Fibroblast of skin of left quadriceps (primary cell): ENCODE data around the gene OXNAD1.
A peak's percentile ranks its signal among the peaks of the same experiment; 100 is the strongest.

Experiments
- DNase-seq, 2 experiments: peaks; one replicate each; pipeline ENCODE4 v3.0.0-alpha.2; 2013; ENCODE audit warnings: low read depth in 2 of 2

OXNAD1 gene

GRCh38 chr3:16279010-16279801 lies 14.2 kb downstream of the OXNAD1 start:
- DNase-seq, result no peak

- DNase-seq, result peak; percentile 52 to 56
These were observed 15.7 kb downstream of the OXNAD1 start for GRCh38 chr3:16280671-16281070.

- no peak for DNase-seq
These were observed 19.6 kb downstream of the OXNAD1 start for GRCh38 chr3:16284633-16285032.

- DNase-seq, result no peak
These were observed 21.1 kb downstream of the OXNAD1 start for GRCh38 chr3:16286161-16286560.

- DNase-seq, result no peak
These were observed 21.9 kb downstream of the OXNAD1 start for GRCh38 chr3:16286751-16287543.

- DNase-seq, result no peak
These were observed 23.7 kb downstream of the OXNAD1 start for GRCh38 chr3:16288664-16289063.

- no peak for DNase-seq
These were observed 24.3 kb downstream of the OXNAD1 start for GRCh38 chr3:16289144-16289889.

- DNase-seq, result peak; percentile 34 to 36
These were observed 25.2 kb downstream of the OXNAD1 start for GRCh38 chr3:16290007-16290826.

GRCh38 chr3:16290827-16291196 lies 25.8 kb downstream of the OXNAD1 start:
- peak; percentile 17 to 19 for DNase-seq

- DNase-seq, result no peak
These were observed 29.8 kb downstream of the OXNAD1 start for GRCh38 chr3:16294844-16295243.

- no peak for DNase-seq
These were observed 30.4 kb downstream of the OXNAD1 start for GRCh38 chr3:16295298-16295890.

GRCh38 chr3:16297997-16298885 lies 33.2 kb downstream of the OXNAD1 start:
- no peak for DNase-seq

- DNase-seq, result no peak
These were observed 33.9 kb downstream of the OXNAD1 start for GRCh38 chr3:16298891-16299290.

GRCh38 chr3:16299746-16300145 lies 34.7 kb downstream of the OXNAD1 start:
- no peak for DNase-seq

GRCh38 chr3:16300307-16300706 lies 35.3 kb downstream of the OXNAD1 start:
- no peak for DNase-seq

- DNase-seq, result no peak
These were observed 35.9 kb downstream of the OXNAD1 start for GRCh38 chr3:16300881-16301359.

- DNase-seq, result no peak
These were observed 36.5 kb downstream of the OXNAD1 start for GRCh38 chr3:16301507-16301906.

- DNase-seq, result no peak
These were observed 37.1 kb downstream of the OXNAD1 start for GRCh38 chr3:16302082-16302631.

- DNase-seq, result no peak
These were observed 38.1 kb downstream of the OXNAD1 start for GRCh38 chr3:16303037-16303575.
